Activated CD4-positive, alpha-beta T cell treated with anti-CD3 and anti-CD28 coated beads for 48 hours (primary cell): Measurements from ENCODE around the gene KCNK4.

ENCODE experiments used
- DNase-seq: peaks from one replicate; pipeline ENCODE4 v3.0.0-alpha.2; 2020

KCNK4 gene

GRCh38 chr11:64254326-64254725, 36.8 kb upstream of the KCNK4 start:
- DNase-seq: no peak

GRCh38 chr11:64255135-64256128, 35.7 kb upstream of the KCNK4 start:
- DNase-seq: no peak

- no peak for DNase-seq
Observed at GRCh38 chr11:64256300-64256699, 34.8 kb upstream of the KCNK4 start.

- no peak for DNase-seq
Observed at GRCh38 chr11:64258356-64258755, 32.7 kb upstream of the KCNK4 start.

GRCh38 chr11:64258946-64259532, 32.1 kb upstream of the KCNK4 start:
- no peak for DNase-seq

GRCh38 chr11:64259533-64260067, 31.5 kb upstream of the KCNK4 start:
- no peak for DNase-seq

- no peak for DNase-seq
Observed at GRCh38 chr11:64260147-64260708, 30.9 kb upstream of the KCNK4 start.

- DNase-seq: no peak
Observed at GRCh38 chr11:64261556-64262080, 29.5 kb upstream of the KCNK4 start.

- no peak for DNase-seq
Observed at GRCh38 chr11:64262271-64263002, 28.7 kb upstream of the KCNK4 start.

- no peak for DNase-seq
Observed at GRCh38 chr11:64263021-64263946, 27.8 kb upstream of the KCNK4 start.

- DNase-seq: no peak
Observed at GRCh38 chr11:64263947-64264317, 27.2 kb upstream of the KCNK4 start.

- no peak for DNase-seq
Observed at GRCh38 chr11:64264371-64264852, 26.7 kb upstream of the KCNK4 start.

- no peak for DNase-seq
Observed at GRCh38 chr11:64265176-64266160, 25.6 kb upstream of the KCNK4 start.

GRCh38 chr11:64266339-64266738, 24.8 kb upstream of the KCNK4 start:
- no peak for DNase-seq

GRCh38 chr11:64267207-64267945, 23.7 kb upstream of the KCNK4 start:
- DNase-seq: no peak

GRCh38 chr11:64268025-64268892, 22.8 kb upstream of the KCNK4 start:
- no peak for DNase-seq

- DNase-seq: peak; percentile 74
Observed at GRCh38 chr11:64268893-64269539, 22.1 kb upstream of the KCNK4 start.
